RPMI8226 (cell line): ENCODE results near the gene TTC33.

Source experiments
- DNase-seq: peaks from one replicate; pipeline ENCODE4 v3.0.0-alpha.2; 2015

Gene TTC33

GRCh38 chr5:40465416-40465815 lies 290.3 kb downstream of the TTC33 start:
- no peak for DNase-seq

GRCh38 chr5:40464511-40464910 lies 291.2 kb downstream of the TTC33 start:
- DNase-seq, result no peak
